ENCODE data around the gene PRKCH.

Gene PRKCH

DNA sequence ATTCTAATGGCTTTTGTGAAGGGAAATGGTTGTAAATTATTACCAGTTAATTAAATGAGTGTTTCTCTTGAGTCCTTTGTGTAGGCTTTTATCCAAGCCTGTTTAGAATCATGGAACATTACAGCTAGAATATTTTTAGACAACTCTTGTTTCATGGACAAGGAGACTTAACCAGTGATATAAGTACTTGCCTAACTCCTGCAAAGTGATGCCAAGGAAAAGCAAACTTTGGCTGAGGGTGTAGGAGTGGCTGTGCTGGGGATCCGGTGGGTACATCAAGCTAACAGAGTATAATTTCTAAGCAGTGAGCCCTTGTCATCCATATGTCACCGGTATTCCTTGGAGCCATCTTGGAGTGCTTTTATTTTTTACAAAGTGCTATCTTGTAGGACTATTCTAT, 61.5 kb downstream of the PRKCH start:
- TF ChIP-seq, protein P1, sequence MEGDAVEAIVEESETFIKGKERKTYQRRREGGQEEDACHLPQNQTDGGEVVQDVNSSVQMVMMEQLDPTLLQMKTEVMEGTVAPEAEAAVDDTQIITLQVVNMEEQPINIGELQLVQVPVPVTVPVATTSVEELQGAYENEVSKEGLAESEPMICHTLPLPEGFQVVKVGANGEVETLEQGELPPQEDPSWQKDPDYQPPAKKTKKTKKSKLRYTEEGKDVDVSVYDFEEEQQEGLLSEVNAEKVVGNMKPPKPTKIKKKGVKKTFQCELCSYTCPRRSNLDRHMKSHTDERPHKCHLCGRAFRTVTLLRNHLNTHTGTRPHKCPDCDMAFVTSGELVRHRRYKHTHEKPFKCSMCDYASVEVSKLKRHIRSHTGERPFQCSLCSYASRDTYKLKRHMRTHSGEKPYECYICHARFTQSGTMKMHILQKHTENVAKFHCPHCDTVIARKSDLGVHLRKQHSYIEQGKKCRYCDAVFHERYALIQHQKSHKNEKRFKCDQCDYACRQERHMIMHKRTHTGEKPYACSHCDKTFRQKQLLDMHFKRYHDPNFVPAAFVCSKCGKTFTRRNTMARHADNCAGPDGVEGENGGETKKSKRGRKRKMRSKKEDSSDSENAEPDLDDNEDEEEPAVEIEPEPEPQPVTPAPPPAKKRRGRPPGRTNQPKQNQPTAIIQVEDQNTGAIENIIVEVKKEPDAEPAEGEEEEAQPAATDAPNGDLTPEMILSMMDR (IDR thresholded peaks at IDR 0.05; ENCODE audit: low read depth, low read length, missing control alignments), result no peak
- no peak overlapping the region for H3K4me3 ChIP-seq (replicated peaks; ENCODE audit: low read depth, low read length)
- no peak for DNase-seq (ENCODE audit: extremely low read depth, low read depth)

DNA sequence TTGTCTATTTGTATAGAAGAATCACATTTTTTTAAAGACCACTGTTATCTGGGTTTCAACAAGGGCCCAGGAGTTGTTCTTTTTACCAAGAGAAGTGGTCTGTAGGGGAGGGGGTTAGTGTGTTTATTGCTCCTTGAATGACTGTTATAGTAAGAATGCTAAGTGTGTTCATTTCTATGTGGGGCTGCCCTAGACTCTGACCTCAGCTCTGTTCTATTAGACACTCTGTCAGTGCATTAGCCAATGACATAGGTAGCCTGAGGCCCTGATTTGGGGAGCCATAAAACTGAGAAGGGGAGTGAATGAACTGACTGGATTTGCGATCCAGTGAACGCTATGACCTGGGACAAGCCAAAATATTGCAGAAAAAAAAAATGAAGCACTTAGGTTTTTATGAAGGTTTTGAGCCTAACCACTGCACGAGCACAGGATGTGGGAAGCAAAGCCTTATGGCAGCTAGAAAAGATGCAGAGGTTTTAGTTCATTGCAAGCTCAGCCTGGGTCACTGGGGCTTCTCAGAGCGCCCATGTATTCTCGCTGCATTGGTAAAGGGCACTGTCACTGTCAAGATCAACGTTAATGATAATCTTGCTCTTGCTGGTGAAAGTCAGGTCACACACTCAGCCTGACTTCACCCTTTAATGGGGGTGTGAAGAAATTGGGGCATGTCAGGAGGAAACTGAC, 63.8 kb downstream of the PRKCH start:
- no peak for DNase-seq (ENCODE audit: extremely low read depth, low read depth)
- TF ChIP-seq, protein P1 (IDR thresholded peaks at IDR 0.05; ENCODE audit: low read depth, low read length, missing control alignments), result no peak
- no peak overlapping the region for H3K4me3 ChIP-seq (replicated peaks; ENCODE audit: low read depth, low read length)

DNA sequence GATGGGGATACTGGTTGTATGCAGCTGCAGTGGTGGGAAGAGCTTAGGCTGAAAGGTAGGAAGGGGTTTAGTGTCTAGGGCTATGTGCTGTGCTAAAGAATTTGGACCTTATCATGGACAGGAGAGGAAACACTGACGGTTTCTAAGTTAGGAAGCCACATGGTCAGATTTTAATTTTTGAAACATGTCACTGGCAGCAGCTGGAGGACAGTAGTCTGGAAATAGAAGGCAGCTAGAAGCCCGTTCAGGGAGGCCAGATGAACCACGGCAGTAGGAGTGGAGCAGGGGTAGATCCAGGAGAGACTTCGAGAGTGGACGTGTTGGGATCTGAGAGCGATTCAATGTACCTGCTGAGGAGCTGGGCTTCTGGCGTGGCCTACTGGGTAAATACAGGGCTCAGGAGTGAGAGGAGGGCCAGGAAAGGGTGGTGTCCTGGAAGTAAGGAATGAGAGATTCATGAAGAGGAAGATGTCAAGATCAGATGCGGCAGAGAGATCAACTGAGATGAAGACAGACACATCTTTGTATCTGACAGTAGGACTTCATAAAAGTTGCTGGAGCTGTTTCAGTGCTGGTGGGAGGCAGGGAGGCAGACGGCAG, 64.9 kb downstream of the PRKCH start:
- TF ChIP-seq, protein P1 (IDR thresholded peaks at IDR 0.05; ENCODE audit: low read depth, low read length, missing control alignments), result no peak
- no peak overlapping the region for H3K4me3 ChIP-seq (replicated peaks; ENCODE audit: low read depth, low read length)
- DNase-seq (ENCODE audit: extremely low read depth, low read depth), result no peak

DNA sequence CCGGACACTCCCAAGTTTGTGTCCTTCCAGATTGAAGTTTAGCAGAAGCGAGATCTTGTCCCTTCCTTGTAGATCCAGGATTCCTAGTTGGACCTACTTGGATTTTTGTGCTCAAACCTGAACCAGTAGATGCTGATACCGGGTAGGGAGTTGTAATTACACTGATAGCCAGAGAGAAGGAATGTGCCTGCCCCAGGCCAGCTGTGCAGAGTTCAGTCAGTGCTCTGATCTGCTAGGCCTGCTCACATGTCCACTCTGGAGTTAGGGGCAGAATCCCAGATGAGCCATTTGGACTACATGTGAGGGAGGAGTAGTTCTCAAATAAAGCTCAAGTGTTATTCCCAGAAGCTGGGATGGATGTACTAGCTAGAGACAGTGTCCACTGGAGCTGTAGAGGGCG, 65.7 kb downstream of the PRKCH start:
- no peak for DNase-seq (ENCODE audit: extremely low read depth, low read depth)
- TF ChIP-seq, protein P1 (IDR thresholded peaks at IDR 0.05; ENCODE audit: low read depth, low read length, missing control alignments), result no peak
- H3K4me3 ChIP-seq (replicated peaks; ENCODE audit: low read depth, low read length), result no peak overlapping the region

DNA sequence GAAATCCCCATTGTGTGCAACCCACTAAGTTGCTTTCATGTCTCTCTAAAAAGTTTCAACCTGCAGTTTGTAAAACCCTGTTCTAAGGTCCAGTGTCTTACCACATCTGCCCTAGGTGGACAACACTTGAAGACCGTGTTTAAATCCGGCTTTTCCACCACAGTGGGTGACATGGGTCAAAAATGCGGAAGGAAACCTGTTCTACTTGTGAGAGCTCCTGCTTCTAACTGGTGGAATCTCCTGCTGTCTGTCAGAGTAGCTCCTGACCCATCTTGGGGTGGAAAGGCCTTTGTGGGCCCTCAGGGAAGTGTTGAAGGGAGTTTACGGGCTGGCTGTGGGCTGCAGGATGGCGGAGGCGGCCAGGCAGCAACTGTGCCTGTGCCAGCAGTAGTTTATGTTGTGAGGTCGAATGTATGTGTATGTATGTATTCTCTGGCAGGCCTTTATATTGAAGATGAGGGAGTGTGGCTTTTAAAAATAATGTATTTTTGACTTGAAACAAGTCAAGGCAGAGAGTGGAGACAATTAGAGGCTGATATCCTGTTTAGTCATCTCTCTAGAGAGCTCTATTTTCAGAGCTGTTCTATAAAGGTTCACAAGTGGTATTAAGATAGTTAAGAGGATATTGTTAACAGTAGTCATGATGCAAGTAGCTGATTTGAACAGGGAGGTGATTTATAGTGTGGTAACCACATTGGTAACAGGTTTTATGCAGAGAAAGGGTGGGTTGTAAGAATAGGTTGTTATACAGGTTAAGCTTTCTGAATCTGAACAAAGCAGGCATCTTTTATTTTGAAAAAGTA, 67.0 kb downstream of the PRKCH start:
- H3K4me3 ChIP-seq (replicated peaks; ENCODE audit: low read depth, low read length), result no peak overlapping the region
- no peak for DNase-seq (ENCODE audit: extremely low read depth, low read depth)
- TF ChIP-seq, protein P1 (IDR thresholded peaks at IDR 0.05; ENCODE audit: low read depth, low read length, missing control alignments), result no peak

DNA sequence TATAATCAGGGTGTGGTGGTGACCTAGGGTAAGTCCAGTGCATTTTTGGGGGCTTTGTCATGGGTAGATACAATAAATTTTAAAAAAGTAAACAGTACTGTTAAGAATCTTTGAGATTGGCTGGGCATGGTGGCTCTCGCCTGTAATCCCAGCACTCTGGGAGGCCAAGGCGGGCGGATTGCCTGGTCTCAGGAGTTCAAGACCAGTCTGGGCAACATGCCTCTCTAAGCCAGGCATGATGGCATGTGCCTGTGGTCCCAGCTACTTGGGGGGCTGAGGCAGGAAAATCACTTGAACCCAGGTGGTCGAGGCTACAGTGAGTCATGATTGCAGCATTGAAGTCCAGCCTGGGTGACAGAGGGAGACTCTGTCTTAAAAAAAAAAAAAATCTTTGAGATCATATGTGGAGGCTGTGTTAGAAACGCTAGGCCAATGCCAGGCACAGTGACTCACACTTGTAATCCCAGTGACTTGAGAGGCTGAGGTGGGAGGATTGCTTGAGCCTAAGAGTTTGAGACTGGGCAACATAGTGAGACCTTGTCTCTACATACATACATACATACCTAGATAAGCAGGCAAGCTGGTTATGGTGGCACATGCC, 67.7 kb downstream of the PRKCH start:
- DNase-seq (ENCODE audit: extremely low read depth, low read depth), result no peak
- H3K4me3 ChIP-seq (replicated peaks; ENCODE audit: low read depth, low read length), result no peak overlapping the region
- TF ChIP-seq, protein P1 (IDR thresholded peaks at IDR 0.05; ENCODE audit: low read depth, low read length, missing control alignments), result no peak
